Parathyroid adenoma (tissue), 2 donors: Measurements from ENCODE around the gene LPAR1.

Experiments
- H2AFZ ChIP-seq: fragments of 300-600 bp; sonication (generic); one replicate; pipeline ENCODE4 v1.7.0; 2017; ENCODE audit warnings: antibody characterized with exemption, mild to moderate bottlenecking
- H3K27ac ChIP-seq: fragments of 300-600 bp; sonication (generic); one replicate; pipeline ENCODE4 v1.7.0; 2017
- H3K27me3 ChIP-seq: fragments of 300-600 bp; sonication (generic); one replicate; pipeline ENCODE4 v1.7.0; 2017; ENCODE audit warnings: low read length; ENCODE audit not compliant: control insufficient read depth, insufficient read depth
- H3K36me3 ChIP-seq: fragments of 300-600 bp; sonication (generic); one replicate; pipeline ENCODE4 v1.7.0; 2017; ENCODE audit warnings: low read length; ENCODE audit not compliant: control insufficient read depth, insufficient read depth
- H3K4me1 ChIP-seq: fragments of 300-600 bp; sonication (generic); one replicate; pipeline ENCODE4 v1.7.0; 2017; ENCODE audit warnings: control low read depth
- H3K4me2 ChIP-seq: fragments of 300-600 bp; sonication (generic); one replicate; pipeline ENCODE4 v1.7.0; 2017; ENCODE audit warnings: low read length
- H3K4me3 ChIP-seq: fragments of 300-600 bp; sonication (generic); one replicate; pipeline ENCODE4 v1.7.0; 2017; ENCODE audit warnings: low read depth, low read length
- H3K79me2 ChIP-seq: fragments of 300-600 bp; sonication (generic); one replicate; pipeline ENCODE4 v1.7.0; 2017; ENCODE audit warnings: control low read depth
- H3K9ac ChIP-seq: fragments of 300-600 bp; sonication (generic); one replicate; pipeline ENCODE4 v1.7.0; 2017; ENCODE audit warnings: mild to moderate bottlenecking
- H3K9me3 ChIP-seq: fragments of 300-600 bp; sonication (generic); one replicate; pipeline ENCODE4 v1.7.0; 2017; ENCODE audit warnings: low read length; ENCODE audit not compliant: control insufficient read depth
- CTCF ChIP-seq: fragments of 300-600 bp; sonication (generic); IDR thresholded peaks from one replicate; pipeline ENCODE4 v1.7.0; 2017; ENCODE audit warnings: antibody characterized with exemption, mild to moderate bottlenecking
- donor health status: primary hyperparathyroidism.

Gene LPAR1

GRCh38 chr9:111036429-111036789 lies 1.9 kb downstream of the LPAR1 start:
- Histone ChIP-seq H3K36me3 (no peaks in the 10 kb centered on the region), H2AFZ (no peak overlapping the region), H3K4me2 (no peak overlapping the region), H3K4me1 (no peaks in the 10 kb centered on the region), H3K79me2 (no peaks in the 10 kb centered on the region), H3K9ac (no peak overlapping the region), H3K27ac (no peak overlapping the region), H3K4me3 (no peak overlapping the region), H3K9me3 (no peaks in the 10 kb centered on the region), H3K27me3 (no peaks in the 10 kb centered on the region)
- no peak for TF ChIP-seq CTCF

GRCh38 chr9:111035543-111036428 lies 2.5 kb downstream of the LPAR1 start:
- no peaks in the 10 kb centered on the region for H3K4me1 ChIP-seq
- no peak overlapping the region for H3K9ac ChIP-seq
- no peak overlapping the region for H3K4me2 ChIP-seq
- H3K9me3 ChIP-seq, result no peaks in the 10 kb centered on the region
- no peak for TF ChIP-seq CTCF
- no peaks in the 10 kb centered on the region for H3K79me2 ChIP-seq
- H3K27me3 ChIP-seq, result no peaks in the 10 kb centered on the region
- no peak overlapping the region for H2AFZ ChIP-seq
- H3K27ac ChIP-seq, result no peak overlapping the region
- no peaks in the 10 kb centered on the region for H3K36me3 ChIP-seq
- H3K4me3 ChIP-seq, result no peak overlapping the region

- TF ChIP-seq CTCF, result no peak
- Histone ChIP-seq H3K4me2 (no peak overlapping the region), H3K27me3 (no peaks in the 10 kb centered on the region), H3K9me3 (no peaks in the 10 kb centered on the region), H3K36me3 (no peaks in the 10 kb centered on the region), H3K79me2 (no peaks in the 10 kb centered on the region), H3K9ac (no peak overlapping the region), H3K4me1 (no peaks in the 10 kb centered on the region), H2AFZ (no peak overlapping the region), H3K4me3 (no peak overlapping the region), H3K27ac (no peak overlapping the region)
Measured at GRCh38 chr9:111034898-111035539, 3.3 kb downstream of the LPAR1 start.

GRCh38 chr9:111034170-111034897 lies 3.9 kb downstream of the LPAR1 start:
- no peak overlapping the region for H3K4me3 ChIP-seq
- H3K27ac ChIP-seq, result no peak overlapping the region
- TF ChIP-seq CTCF, result no peak
- no peaks in the 10 kb centered on the region for H3K4me1 ChIP-seq
- H3K79me2 ChIP-seq, result no peaks in the 10 kb centered on the region
- H3K9me3 ChIP-seq, result no peaks in the 10 kb centered on the region
- no peak overlapping the region for H3K4me2 ChIP-seq
- H3K36me3 ChIP-seq, result no peaks in the 10 kb centered on the region
- no peaks in the 10 kb centered on the region for H3K27me3 ChIP-seq
- no peak overlapping the region for H3K9ac ChIP-seq
- no peak overlapping the region for H2AFZ ChIP-seq
